GM12801 (cell line): ENCODE data around the gene NRXN2.

Experiments used
- TF ChIP-seq, protein P1 (sequence below): IDR thresholded peaks from one replicate; pipeline ENCODE4 v1.5.1; 2011; ENCODE audit warnings: control low read depth; ENCODE audit not compliant: insufficient read length; ENCODE audit errors: extremely low read depth

NRXN2 gene

DNA sequence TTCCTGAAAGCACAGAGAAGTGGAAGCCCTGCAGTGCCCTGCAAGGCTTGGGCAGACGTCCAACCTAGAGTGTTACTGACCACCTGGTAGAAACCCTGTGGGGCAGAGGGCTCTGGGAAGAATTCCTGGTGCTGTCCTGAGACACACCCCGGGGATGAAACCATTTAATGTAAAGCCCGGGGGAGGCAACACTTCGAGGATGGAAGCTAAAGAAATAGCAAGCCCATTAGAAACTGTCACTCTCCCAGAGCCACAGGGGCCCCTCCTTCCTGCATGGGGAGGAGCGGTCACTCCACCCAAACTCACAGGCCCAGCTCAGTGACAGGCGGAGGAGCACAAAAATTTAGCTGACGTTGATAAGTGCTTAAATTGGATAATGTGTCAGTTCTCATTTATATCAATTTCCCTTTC, 57.6 kb downstream of the NRXN2 start:
- TF ChIP-seq, protein P1, sequence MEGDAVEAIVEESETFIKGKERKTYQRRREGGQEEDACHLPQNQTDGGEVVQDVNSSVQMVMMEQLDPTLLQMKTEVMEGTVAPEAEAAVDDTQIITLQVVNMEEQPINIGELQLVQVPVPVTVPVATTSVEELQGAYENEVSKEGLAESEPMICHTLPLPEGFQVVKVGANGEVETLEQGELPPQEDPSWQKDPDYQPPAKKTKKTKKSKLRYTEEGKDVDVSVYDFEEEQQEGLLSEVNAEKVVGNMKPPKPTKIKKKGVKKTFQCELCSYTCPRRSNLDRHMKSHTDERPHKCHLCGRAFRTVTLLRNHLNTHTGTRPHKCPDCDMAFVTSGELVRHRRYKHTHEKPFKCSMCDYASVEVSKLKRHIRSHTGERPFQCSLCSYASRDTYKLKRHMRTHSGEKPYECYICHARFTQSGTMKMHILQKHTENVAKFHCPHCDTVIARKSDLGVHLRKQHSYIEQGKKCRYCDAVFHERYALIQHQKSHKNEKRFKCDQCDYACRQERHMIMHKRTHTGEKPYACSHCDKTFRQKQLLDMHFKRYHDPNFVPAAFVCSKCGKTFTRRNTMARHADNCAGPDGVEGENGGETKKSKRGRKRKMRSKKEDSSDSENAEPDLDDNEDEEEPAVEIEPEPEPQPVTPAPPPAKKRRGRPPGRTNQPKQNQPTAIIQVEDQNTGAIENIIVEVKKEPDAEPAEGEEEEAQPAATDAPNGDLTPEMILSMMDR, result no peak

DNA sequence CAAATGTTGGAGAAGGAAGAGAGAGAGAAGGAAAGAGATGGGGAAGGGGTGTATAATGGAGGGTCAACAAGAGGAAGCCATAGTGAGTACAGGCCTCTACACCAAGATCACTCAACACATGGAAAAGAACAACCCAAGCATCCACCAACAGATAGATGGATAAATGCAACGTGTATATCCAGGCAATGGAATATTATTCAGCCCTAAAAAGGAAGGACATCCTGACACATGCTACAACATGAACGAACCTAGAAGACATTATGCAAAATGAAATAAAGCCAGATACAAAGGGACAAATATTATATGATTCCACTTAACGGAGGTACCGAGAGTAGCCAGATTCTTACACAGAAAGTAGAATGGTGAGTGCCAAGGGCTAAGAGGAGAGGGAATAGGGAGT, 59.3 kb downstream of the NRXN2 start:
- TF ChIP-seq, protein P1, result no peak

DNA sequence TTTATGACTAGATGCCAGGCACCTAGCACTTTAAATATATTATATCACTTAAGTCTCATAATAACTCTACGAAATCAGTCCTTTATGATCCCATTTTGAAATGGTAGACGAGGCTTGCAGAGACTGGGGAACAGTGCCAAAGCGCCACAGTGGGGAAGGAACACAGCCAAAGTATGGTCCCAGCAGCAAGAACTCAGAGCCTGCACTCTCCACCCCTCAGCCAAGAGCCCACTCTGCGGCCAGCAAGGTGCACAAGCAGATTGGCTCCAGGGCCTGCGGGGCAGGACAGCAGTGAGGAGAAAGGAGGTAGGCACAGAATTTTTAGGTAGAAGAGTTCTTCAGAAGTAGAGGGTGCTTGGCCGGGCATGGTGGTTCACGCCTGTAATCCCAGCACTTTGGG, 61.4 kb downstream of the NRXN2 start:
- TF ChIP-seq, protein P1, result no peak

DNA sequence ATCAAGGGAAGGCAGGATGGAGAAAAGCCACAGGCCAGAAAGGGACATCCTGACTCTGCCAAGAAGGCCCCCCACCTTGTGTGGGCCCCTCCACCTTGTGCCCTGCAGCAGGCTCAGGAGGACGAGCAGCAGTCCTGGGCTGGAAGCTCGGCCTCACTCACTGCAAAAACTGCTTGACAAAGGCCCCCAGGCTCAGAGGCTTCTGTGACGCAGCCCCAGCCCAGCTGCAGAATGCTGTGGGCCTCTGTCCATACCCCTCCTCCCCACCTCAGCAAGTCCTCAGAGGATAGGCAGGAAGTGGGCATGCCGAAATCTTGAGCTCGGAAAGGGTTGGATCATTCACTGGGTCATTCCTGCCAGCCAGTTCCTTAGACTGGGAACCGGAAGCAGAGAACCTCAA, 61.9 kb downstream of the NRXN2 start:
- TF ChIP-seq, protein P1, result no peak

DNA sequence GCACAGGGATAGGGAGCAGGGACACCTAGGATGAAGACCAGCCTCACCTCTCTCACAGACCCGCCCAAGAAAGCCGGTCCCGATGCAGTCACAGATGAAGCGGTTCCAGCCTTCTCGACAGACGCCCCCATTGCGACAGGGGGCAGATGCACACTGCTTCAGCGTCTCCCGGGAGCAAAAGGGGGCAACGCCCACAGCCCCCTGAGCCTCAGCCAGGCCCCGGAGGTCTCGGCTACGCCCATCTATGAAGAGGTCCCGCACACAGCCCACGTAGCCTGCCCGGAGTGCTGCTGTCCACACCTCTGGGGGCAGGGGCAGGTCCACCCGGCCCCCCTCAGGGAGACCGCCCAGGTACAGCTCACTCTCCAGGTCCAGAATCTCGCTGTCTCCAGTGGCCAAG, 62.3 kb downstream of the NRXN2 start:
- TF ChIP-seq, protein P1, result no peak

DNA sequence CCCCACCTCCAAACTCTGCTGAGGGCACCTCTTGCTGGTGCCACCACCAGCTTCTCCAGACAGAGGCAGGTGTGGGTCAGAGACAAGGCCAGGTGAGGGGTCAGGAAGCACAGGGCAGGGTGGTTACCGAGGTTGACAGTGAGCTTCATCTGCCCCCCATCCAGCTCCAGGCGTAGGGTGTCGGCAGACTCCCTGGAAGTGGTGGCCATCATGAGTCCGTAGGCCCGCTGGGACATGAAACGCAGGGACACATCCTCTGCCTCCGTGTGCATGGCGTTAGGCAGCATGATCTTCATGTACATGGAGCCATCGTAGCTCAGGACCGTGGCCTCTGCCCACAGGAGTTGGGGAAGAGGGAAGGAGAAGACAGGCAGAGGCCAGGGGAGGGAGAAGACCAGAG, 62.8 kb downstream of the NRXN2 start:
- TF ChIP-seq, protein P1, result no peak

DNA sequence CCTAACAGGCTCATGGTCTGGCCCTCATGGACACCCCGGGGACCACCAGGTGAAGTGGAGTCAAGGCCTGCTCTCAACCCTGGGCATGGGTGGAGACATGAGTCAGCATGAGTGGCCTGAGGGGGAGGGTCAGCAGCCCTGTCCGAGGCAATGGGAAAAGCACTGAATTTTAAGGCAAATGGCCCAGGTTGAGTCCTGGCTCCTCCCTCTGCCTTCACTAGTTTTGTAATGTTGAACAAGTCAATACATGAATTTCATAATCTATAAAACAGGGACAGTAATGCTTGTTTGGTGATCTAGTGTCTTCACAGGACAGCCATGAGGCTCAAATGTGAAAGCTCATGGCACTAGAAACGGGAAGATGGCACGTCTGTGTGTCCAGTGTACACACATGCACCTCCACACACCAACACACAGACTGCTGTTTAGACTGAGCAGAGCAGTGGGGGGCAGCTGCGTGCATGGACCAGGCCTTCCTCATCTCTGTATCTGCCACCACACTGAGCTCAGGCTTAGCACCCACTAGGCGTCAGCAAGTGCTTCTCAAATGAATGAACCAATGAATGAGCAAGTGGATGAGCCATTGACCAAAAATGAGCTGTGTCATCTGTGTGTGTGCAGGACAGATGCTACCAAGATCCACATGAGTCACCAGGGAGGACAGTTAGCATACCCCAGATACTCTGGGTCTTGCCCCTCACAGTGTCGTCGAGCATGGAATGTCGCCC, 63.4 kb downstream of the NRXN2 start:
- TF ChIP-seq, protein P1, result no peak
